H1 (cell line): ENCODE data around the gene ADRB2. TPM values are rescaled to one million over a fixed set of nuclear protein-coding genes. Genes with fewer than 3 reads are reported as not detected.

ENCODE experiments used
- ATF3 ChIP-seq: IDR thresholded peaks from 2 replicates; pipeline ENCODE4 v1.6.1; 2011; ENCODE audit warnings: low read depth, mild to moderate bottlenecking, low read length; ENCODE audit not compliant: insufficient read depth
- CTCF ChIP-seq, 3 experiments: IDR thresholded peaks; 1 replicate in 2 of 3; 2 replicates in 1 of 3; pipeline versions ENCODE4 v1.5.1 to v1.6.1; 2011; ENCODE audit warnings: low read length in 3 of 3, mild to moderate bottlenecking in 3 of 3, inconsistent platforms in 2 of 3, low read depth in 1 of 3, moderate library complexity in 1 of 3; ENCODE audit not compliant: insufficient read depth in 1 of 3; ENCODE audit errors: control extremely low read depth in 1 of 3
- RAD21 ChIP-seq, 2 experiments: IDR thresholded peaks in 1 of 2; conservative IDR thresholded peaks in 1 of 2; 2 replicates each; pipeline ENCODE4 v1.6.1; 2011; ENCODE audit warnings: low read depth in 2 of 2, low read length in 2 of 2, improper control_type of control experiment in 1 of 2, inconsistent platforms in 1 of 2, mild to moderate bottlenecking in 1 of 2, moderate library complexity in 1 of 2
- SIX5 ChIP-seq: IDR thresholded peaks from 2 replicates; pipeline ENCODE4 v1.6.1; 2011; ENCODE audit warnings: mild to moderate bottlenecking, low read depth, low read length
- polyA plus RNA-seq, 7 experiments: library from polyadenylated mRNA; depleted of rRNA in 3 of 7; stranded (reverse) in 5 of 7; unstranded in 2 of 7; fragments of >200 nt in 5 of 7; fragments of 200-250 nt in 2 of 7; gene quantifications; 1 replicate in 5 of 7; 2 replicates in 1 of 7; 4 replicates in 1 of 7; pipeline versions ENCODE4 v1.2.1 to v1.2.3, GENCODE V29; 2011 to 2013; ENCODE audit warnings: missing spikeins in 2 of 7, mixed read lengths in 2 of 7
- total RNA-seq: library from RNA; stranded (reverse); fragmentation: NEBNext Ultra II Directional; extraction: Animal tissue kit (Norgen Biotek cat#: 25700); gene quantifications from 2 replicates; pipeline ENCODE4 v1.2.1, GENCODE V29; 2021

The ADRB2 gene
- total and polyA plus RNA-seq, 2 of the 8 experiments (the other 6 are each of a cell fraction or from before 2014, with no cell fraction given): 0.65 to 0.77 TPM

- TF ChIP-seq CTCF (IDR thresholded peaks at IDR 0.05; ENCODE audit: control extremely low read depth in 1 of 3, insufficient read depth in 1 of 3, low read depth in 1 of 3, low read length in 3 of 3) (peak in 2 of 3 experiments; percentile 46 to 68; a peak in 3 of 4 replicates), SIX5 (no peak), RAD21 (IDR thresholded peaks at IDR 0.05 in 1 of 2, conservative IDR thresholded peaks at IDR 0.05 in 1 of 2; ENCODE audit: low read depth in 2 of 2, low read length in 2 of 2) (peak; percentile 46 to 59; a peak in 3 of 4 replicates), ATF3 (no peak)
Observed at GRCh38 chr5:148820461-148821395, 5.7 kb upstream of the ADRB2 start (continued).
